Esophagus (tissue), 2 donors: ENCODE data around the gene ISOC1. TPM values are rescaled to one million over a fixed set of nuclear protein-coding genes. Genes with fewer than 3 reads are reported as not detected.

Experiments used
- H3K27ac ChIP-seq, 2 donors: one replicate each; pipeline ENCODE4 v1.5.1; 2013; ENCODE audit warnings: low read depth in 2 of 2, mild to moderate bottlenecking in 2 of 2, inconsistent platforms in 1 of 2, low read length in 1 of 2, moderate library complexity in 1 of 2
- H3K27me3 ChIP-seq, 2 donors: one replicate each; pipeline ENCODE4 v1.6.1; 2013; ENCODE audit warnings: low read length in 2 of 2, control low read depth in 1 of 2, mild to moderate bottlenecking in 1 of 2; ENCODE audit not compliant: insufficient read depth in 2 of 2, control insufficient read depth in 1 of 2
- H3K36me3 ChIP-seq, 2 donors: one replicate each; pipeline ENCODE4 v1.6.1; 2013; ENCODE audit warnings: low read length in 1 of 2; ENCODE audit not compliant: control insufficient read depth in 2 of 2, insufficient read depth in 2 of 2
- H3K4me1 ChIP-seq, 2 donors: one replicate each; pipeline ENCODE4 v1.6.1; 2013; ENCODE audit warnings: low read length in 1 of 2; ENCODE audit not compliant: control insufficient read depth in 2 of 2, insufficient read depth in 2 of 2
- H3K4me3 ChIP-seq, 2 donors: one replicate each; pipeline ENCODE4 v1.5.1; 2013; ENCODE audit warnings: low read length in 2 of 2, mild to moderate bottlenecking in 2 of 2, low read depth in 1 of 2, moderate library complexity in 1 of 2
- H3K9me3 ChIP-seq, 2 donors: one replicate each; pipeline ENCODE4 v1.6.1; 2013; ENCODE audit warnings: mild to moderate bottlenecking in 2 of 2, low read depth in 1 of 2, low read length in 1 of 2, moderate library complexity in 1 of 2; ENCODE audit not compliant: control insufficient read depth in 2 of 2, insufficient read depth in 1 of 2
- WGBS, 2 donors: extraction: QIAGEN DNeasy Blood & Tissue Kit; methylation state at CpG; one replicate each; pipeline ENCODE4 v1.1.7; 2013; 5-methylcytosine and 5-hydroxymethylcytosine counted together
- polyA plus RNA-seq, 2 donors: library from polyadenylated mRNA; stranded (reverse); fragments of 200-250 nt; gene quantifications; one replicate each; pipeline ENCODE4 v1.2.3, GENCODE V29; 2013
- donor health status: healthy with polysubstance abuse.
- donor health status: Bipolar disorder and iron deficiency.

Gene ISOC1
- polyA plus RNA-seq, 2 donors = 15.4 to 22.7 TPM

DNA sequence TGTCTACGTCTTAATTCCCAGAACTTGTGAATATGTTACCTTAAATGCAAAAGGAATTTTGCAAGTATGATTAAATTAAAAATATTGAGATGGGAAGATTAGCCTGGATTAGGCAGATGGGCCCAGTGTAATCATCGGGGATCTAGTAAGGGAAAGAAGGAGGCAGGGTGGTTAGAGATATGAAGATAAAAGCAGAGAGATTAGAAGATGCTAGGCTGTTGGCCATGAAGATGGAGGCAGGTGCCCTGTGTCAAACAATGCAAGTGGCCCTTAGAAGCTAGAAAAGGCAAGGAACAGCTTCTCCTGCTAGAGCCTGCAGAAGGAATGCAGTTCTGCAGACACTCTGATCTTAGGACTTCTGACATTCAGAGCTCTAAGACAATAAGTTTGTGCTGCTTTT lies 28.8 kb upstream of the ISOC1 start:
- Histone ChIP-seq H3K9me3 (no peaks in the 10 kb centered on the region), H3K36me3 (no peaks in the 10 kb centered on the region), H3K4me3 (no peak overlapping the region), H3K4me1 (peaks cover 0 to 2% of the 10 kb centered on the region in 2 donors), H3K27ac (no peak overlapping the region), H3K27me3 (no peaks in the 10 kb centered on the region)
- 79 to 89% methylated on average over 2 of the region's 2 CpGs for WGBS, 2 donors

DNA sequence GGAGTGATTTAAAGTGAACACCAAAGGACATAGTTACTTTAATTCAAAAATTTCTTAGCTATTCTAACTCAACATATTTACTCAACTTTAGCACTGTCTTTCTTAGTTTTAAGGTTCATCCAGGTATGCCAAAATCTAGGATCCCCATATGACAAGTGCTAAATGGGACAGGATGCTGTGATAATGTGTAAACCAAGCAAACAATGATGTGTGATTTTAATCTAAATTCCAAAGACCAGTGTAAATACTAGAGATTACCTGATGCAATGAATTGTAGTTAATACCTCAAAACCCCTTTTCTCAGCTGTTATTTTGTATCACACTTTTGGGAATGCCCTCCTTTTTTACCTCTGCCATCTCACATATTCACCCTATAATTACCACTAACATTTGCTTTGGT lies 26.8 kb upstream of the ISOC1 start:
- Histone ChIP-seq H3K9me3 (no peaks in the 10 kb centered on the region), H3K4me3 (no peak overlapping the region), H3K4me1 (no peaks in the 10 kb centered on the region), H3K36me3 (no peaks in the 10 kb centered on the region), H3K27ac (no peak overlapping the region), H3K27me3 (no peaks in the 10 kb centered on the region)

DNA sequence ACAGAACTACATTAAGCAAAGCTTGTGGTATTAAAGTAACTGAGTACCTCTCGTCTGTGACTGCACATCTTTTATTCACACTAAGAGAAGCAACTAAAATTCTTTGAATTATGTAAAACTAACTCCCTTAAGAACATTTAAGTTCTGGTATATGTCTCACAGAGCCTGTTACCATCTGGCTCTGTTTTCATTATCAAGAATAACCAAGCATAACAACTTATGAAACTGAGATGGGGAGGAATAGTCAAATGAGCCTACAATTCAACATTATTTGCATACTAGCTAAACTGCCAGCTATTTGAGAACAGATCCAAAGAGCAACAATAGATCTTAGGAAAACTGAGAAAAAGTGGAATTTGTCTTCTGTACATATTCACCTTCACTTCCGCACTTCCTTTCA lies 25.3 kb upstream of the ISOC1 start:
- Histone ChIP-seq H3K27ac (no peak overlapping the region), H3K36me3 (no peaks in the 10 kb centered on the region), H3K27me3 (no peaks in the 10 kb centered on the region), H3K4me1 (no peaks in the 10 kb centered on the region), H3K9me3 (no peaks in the 10 kb centered on the region), H3K4me3 (no peak overlapping the region)
- WGBS, 2 donors = 88 to 92% methylated on average over 2 of the region's 2 CpGs

- no peaks in the 10 kb centered on the region for H3K36me3 ChIP-seq
- WGBS, 2 donors = 68 to 73% methylated on average over 3 of the region's 3 CpGs
- no peaks in the 10 kb centered on the region for H3K4me1 ChIP-seq
- H3K9me3 ChIP-seq = no peaks in the 10 kb centered on the region
- no peak overlapping the region for H3K27ac ChIP-seq
- H3K4me3 ChIP-seq = no peak overlapping the region
- no peaks in the 10 kb centered on the region for H3K27me3 ChIP-seq
These were observed 21.4 kb upstream of the ISOC1 start for GRCh38 chr5:129073111-129073510.

- H3K27me3 ChIP-seq = no peaks in the 10 kb centered on the region
- no peak overlapping the region for H3K27ac ChIP-seq
- H3K4me1 ChIP-seq = no peaks in the 10 kb centered on the region
- no peak overlapping the region for H3K4me3 ChIP-seq
- no peaks in the 10 kb centered on the region for H3K9me3 ChIP-seq
- H3K36me3 ChIP-seq = no peaks in the 10 kb centered on the region
- 64 to 67% methylated on average over 4 of the region's 4 CpGs for WGBS, 2 donors
These were observed 19.6 kb upstream of the ISOC1 start for GRCh38 chr5:129074903-129075302.

- WGBS, 2 donors = 56 to 58% methylated on average over 3 of the region's 3 CpGs
- Histone ChIP-seq H3K4me1 (no peaks in the 10 kb centered on the region), H3K36me3 (no peaks in the 10 kb centered on the region), H3K9me3 (no peaks in the 10 kb centered on the region), H3K4me3 (no peak overlapping the region), H3K27me3 (no peaks in the 10 kb centered on the region), H3K27ac (no peak overlapping the region)
These were observed 17.0 kb upstream of the ISOC1 start for GRCh38 chr5:129077433-129078075.

GRCh38 chr5:129078247-129078646 lies 16.3 kb upstream of the ISOC1 start:
- WGBS, 2 donors = 62 to 66% methylated on average over 1 of the region's 1 CpG
- Histone ChIP-seq H3K27me3 (no peaks in the 10 kb centered on the region), H3K4me3 (no peak overlapping the region), H3K27ac (no peak overlapping the region), H3K9me3 (no peaks in the 10 kb centered on the region), H3K36me3 (no peaks in the 10 kb centered on the region), H3K4me1 (no peaks in the 10 kb centered on the region)

DNA sequence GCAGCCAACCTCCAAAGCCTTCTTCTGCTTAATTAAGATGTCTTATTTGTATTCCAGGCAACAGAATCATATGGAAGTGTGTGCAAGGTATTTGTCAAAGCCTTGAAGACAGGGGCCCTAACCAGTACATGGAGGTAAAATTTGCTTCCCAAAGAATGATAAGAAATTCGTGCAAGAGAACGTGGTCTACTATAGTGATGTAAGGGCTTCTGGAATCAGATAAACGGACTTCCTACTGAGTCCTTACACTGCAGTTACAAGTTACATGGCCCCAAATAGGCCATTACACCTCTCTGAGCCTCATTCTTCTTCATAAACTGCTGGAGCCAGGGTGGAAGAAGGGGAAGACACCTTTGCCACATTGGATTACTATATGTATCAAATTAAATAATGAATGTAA lies 15.9 kb upstream of the ISOC1 start:
- no peak overlapping the region for H3K4me3 ChIP-seq
- H3K4me1 ChIP-seq = no peaks in the 10 kb centered on the region
- H3K27me3 ChIP-seq = no peaks in the 10 kb centered on the region
- WGBS, 2 donors = 63 to 73% methylated on average over 3 of the region's 3 CpGs
- no peaks in the 10 kb centered on the region for H3K9me3 ChIP-seq
- H3K27ac ChIP-seq = no peak overlapping the region
- no peaks in the 10 kb centered on the region for H3K36me3 ChIP-seq

GRCh38 chr5:129079496-129079895 lies 15.1 kb upstream of the ISOC1 start:
- Histone ChIP-seq H3K36me3 (no peaks in the 10 kb centered on the region), H3K4me3 (no peak overlapping the region), H3K27me3 (no peaks in the 10 kb centered on the region), H3K27ac (no peak overlapping the region), H3K9me3 (no peaks in the 10 kb centered on the region), H3K4me1 (no peaks in the 10 kb centered on the region)

- no peaks in the 10 kb centered on the region for H3K4me1 ChIP-seq
- H3K9me3 ChIP-seq = no peaks in the 10 kb centered on the region
- H3K27me3 ChIP-seq = no peaks in the 10 kb centered on the region
- no peak overlapping the region for H3K4me3 ChIP-seq
- no peaks in the 10 kb centered on the region for H3K36me3 ChIP-seq
- WGBS, 2 donors = 85 to 95% methylated on average over 7 of the region's 7 CpGs
- no peak overlapping the region for H3K27ac ChIP-seq
These were observed 13.8 kb upstream of the ISOC1 start for GRCh38 chr5:129080766-129081165.
